B cell (primary cell): ENCODE data around the gene AOPEP. TPM values are rescaled to one million over a fixed set of nuclear protein-coding genes. Genes with fewer than 3 reads are reported as not detected.

ENCODE experiments used
- ATAC-seq: fragments of 200-7000 bp; cut with Tn5 transposase; one replicate; pipeline ENCODE4 v1.10.0; 2021; ENCODE audit warnings: low read depth, mild to moderate bottlenecking, moderate number of reproducible peaks, moderate library complexity
- CTCF ChIA-PET: fragments of 350-600 bp; sonication (Branson Sonifier 250); formaldehyde crosslinking; loops from one replicate; lab custom pipeline; 2021; ENCODE audit warnings: antibody characterized with exemption, inconsistent platforms; lab: Charles Lee
- POLR2A ChIA-PET: fragments of 350-600 bp; sonication (Branson Sonifier 250); formaldehyde crosslinking; loops from one replicate; lab custom pipeline; 2021; ENCODE audit warnings: antibody characterized with exemption; lab: Charles Lee
- DNase-seq: peaks from one replicate; pipeline ENCODE4 v3.0.0; 2013
- H2AFZ ChIP-seq: 2 replicates; pipeline ENCODE4 v1.6.1; 2012; ENCODE audit warnings: mild to moderate bottlenecking, low read depth, low read length; ENCODE audit not compliant: insufficient read depth, poor library complexity, severe bottlenecking
- H3K27ac ChIP-seq, 2 donors: 1 replicate in 1 of 2; 2 replicates in 1 of 2; pipeline ENCODE4 v1.5.1; 2012 to 2013; ENCODE audit warnings: low read length in 2 of 2, mild to moderate bottlenecking in 2 of 2, moderate library complexity in 1 of 2
- H3K27me3 ChIP-seq, 4 experiments: fragments of 200-600 bp in 1 of 4; sonication (generic) in 1 of 4; replicated peaks in 1 of 4; 1 replicate in 2 of 4; 2 replicates in 2 of 4; pipeline versions ENCODE4 v1.6.1 to v1.7.0; 2013 to 2016; ENCODE audit warnings: low read length in 3 of 4, mild to moderate bottlenecking in 2 of 4, mixed read lengths in 1 of 4, moderate library complexity in 1 of 4; ENCODE audit not compliant: insufficient read depth in 4 of 4, control insufficient read depth in 3 of 4; ENCODE audit errors: control extremely low read depth in 1 of 4
- H3K36me3 ChIP-seq, 2 experiments: replicated peaks in 1 of 2; 1 replicate in 1 of 2; 2 replicates in 1 of 2; pipeline versions ENCODE4 v1.6.1 to v1.7.1; 2013; ENCODE audit warnings: low read length in 1 of 2; ENCODE audit not compliant: insufficient read depth in 2 of 2, control insufficient read depth in 1 of 2; ENCODE audit errors: control extremely low read depth in 1 of 2, extremely low read depth in 1 of 2
- H3K4me1 ChIP-seq, 2 donors: fragments of 200-600 bp in 1 of 2; sonication (generic) in 1 of 2; 1 replicate in 1 of 2; 2 replicates in 1 of 2; pipeline versions ENCODE4 v1.5.1 to v1.6.1; 2013 to 2017; ENCODE audit warnings: low read length in 2 of 2; ENCODE audit not compliant: control insufficient read depth in 2 of 2, insufficient read depth in 2 of 2
- H3K4me2 ChIP-seq: replicated peaks from 2 replicates; pipeline ENCODE3; 2012; ENCODE audit warnings: mild to moderate bottlenecking, low read depth, low read length; ENCODE audit not compliant: poor library complexity, severe bottlenecking
- H3K4me3 ChIP-seq, 5 experiments: fragments of 200-600 bp in 1 of 5; sonication (generic) in 1 of 5; 1 replicate in 3 of 5; 2 replicates in 2 of 5; pipeline versions ENCODE4 v1.5.1 to v1.7.0; 2011 to 2016; ENCODE audit warnings: low read length in 4 of 5, mild to moderate bottlenecking in 4 of 5, low read depth in 2 of 5, control low read depth in 1 of 5, moderate library complexity in 1 of 5; ENCODE audit not compliant: insufficient read depth in 1 of 5; ENCODE audit errors: control extremely low read depth in 1 of 5, extremely low read depth in 1 of 5
- H3K79me2 ChIP-seq: fragments of 200-600 bp; sonication (generic); one replicate; pipeline ENCODE4 v1.6.0; 2016; ENCODE audit warnings: low read length; ENCODE audit not compliant: control insufficient read depth, insufficient read depth
- H3K9ac ChIP-seq: fragments of 200-600 bp; sonication (generic); 2 replicates; pipeline ENCODE4 v1.6.1; 2017; ENCODE audit warnings: mild to moderate bottlenecking, low read length, moderate library complexity
- H3K9me3 ChIP-seq, 3 donors: one replicate each; pipeline versions ENCODE4 v1.6.1 to v1.7.1; 2013; ENCODE audit warnings: low read length in 2 of 3; ENCODE audit not compliant: control insufficient read depth in 2 of 3, insufficient read depth in 1 of 3; ENCODE audit errors: control extremely low read depth in 1 of 3
- H4K20me1 ChIP-seq: 2 replicates; pipeline ENCODE4 v1.6.0; 2012; ENCODE audit warnings: mild to moderate bottlenecking, low read length; ENCODE audit not compliant: insufficient read depth, control insufficient read depth, poor library complexity, severe bottlenecking
- H3K27ac Mint-ChIP-seq: one replicate; pipeline ENCODE4 v1.8.0; 2021; ENCODE audit warnings: mixed read lengths
- H3K27me3 Mint-ChIP-seq: one replicate; pipeline ENCODE4 v1.8.0; 2021; ENCODE audit warnings: mixed read lengths
- H3K4me1 Mint-ChIP-seq: one replicate; pipeline ENCODE4 v1.8.0; 2021; ENCODE audit warnings: mixed read lengths
- H3K4me3 Mint-ChIP-seq: one replicate; pipeline ENCODE4 v1.8.0; 2021; ENCODE audit warnings: mixed read lengths
- H3K9me3 Mint-ChIP-seq: one replicate; pipeline ENCODE4 v1.8.0; 2022; ENCODE audit warnings: mixed read lengths; ENCODE audit not compliant: insufficient read depth
- EZH2 ChIP-seq: IDR thresholded peaks from 2 replicates; pipeline ENCODE4 v1.6.1; 2012; ENCODE audit warnings: borderline replicate concordance, low read depth, mild to moderate bottlenecking, moderate library complexity, low read length; ENCODE audit not compliant: insufficient read depth, poor library complexity, severe bottlenecking
- WGBS: methylation state at CpG from one replicate; pipeline ENCODE4 v1.1.5; 2013; ENCODE audit warnings: missing lambda C conversion rate; ENCODE audit not compliant: insufficient coverage; 5-methylcytosine and 5-hydroxymethylcytosine counted together
- intact Hi-C: fragments of 100-400 bp; cut with micrococcal nuclease; formaldehyde crosslinking; loops from one replicate; pipeline ENCODE4 v1.10.0; 2022
- polyA plus RNA-seq: library from polyadenylated mRNA; depleted of rRNA; stranded (reverse); fragments of >200 nt; gene quantifications from 2 replicates; pipeline ENCODE4 v1.2.3, GENCODE V29; 2012
- total RNA-seq, 2 donors: library from RNA; stranded (reverse); fragments of 120-200 nt in 1 of 2; gene quantifications; 1 replicate in 1 of 2; 2 replicates in 1 of 2; pipeline versions ENCODE4 v1.2.3 to v1.2.4, GENCODE V29; 2013 to 2022
- TF ChIP-seq, protein P1 (sequence below): fragments of 200-600 bp; IDR thresholded peaks from one replicate; pipeline ENCODE4 v1.8.0; 2022; ENCODE audit warnings: antibody characterized with exemption, mild to moderate bottlenecking

The AOPEP gene
- total and polyA plus RNA-seq, 2 donors (not counting 1 experiment from before 2014, with no cell fraction given), result 5.1 to 35.8 TPM

DNA sequence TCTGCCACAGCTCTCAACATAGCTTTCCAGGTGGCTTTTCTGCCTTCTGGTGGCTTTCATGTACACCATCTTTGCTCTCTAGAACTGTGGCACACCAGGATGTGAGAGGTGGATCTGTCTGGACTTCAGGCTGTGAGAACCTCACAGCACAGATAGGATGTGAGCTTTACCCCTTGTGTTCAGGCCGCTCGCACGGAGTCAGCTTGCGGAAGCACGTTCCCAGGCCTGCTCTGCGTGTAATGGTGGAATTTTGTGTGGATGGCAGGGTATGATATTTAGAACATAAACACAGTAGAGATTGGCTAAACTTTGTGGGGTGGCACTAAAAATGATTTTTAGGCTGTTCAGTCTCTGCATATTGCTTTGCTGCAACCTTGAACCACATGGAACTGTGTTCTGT, 340.6 kb downstream of the AOPEP start:
- TF ChIP-seq, protein P1, sequence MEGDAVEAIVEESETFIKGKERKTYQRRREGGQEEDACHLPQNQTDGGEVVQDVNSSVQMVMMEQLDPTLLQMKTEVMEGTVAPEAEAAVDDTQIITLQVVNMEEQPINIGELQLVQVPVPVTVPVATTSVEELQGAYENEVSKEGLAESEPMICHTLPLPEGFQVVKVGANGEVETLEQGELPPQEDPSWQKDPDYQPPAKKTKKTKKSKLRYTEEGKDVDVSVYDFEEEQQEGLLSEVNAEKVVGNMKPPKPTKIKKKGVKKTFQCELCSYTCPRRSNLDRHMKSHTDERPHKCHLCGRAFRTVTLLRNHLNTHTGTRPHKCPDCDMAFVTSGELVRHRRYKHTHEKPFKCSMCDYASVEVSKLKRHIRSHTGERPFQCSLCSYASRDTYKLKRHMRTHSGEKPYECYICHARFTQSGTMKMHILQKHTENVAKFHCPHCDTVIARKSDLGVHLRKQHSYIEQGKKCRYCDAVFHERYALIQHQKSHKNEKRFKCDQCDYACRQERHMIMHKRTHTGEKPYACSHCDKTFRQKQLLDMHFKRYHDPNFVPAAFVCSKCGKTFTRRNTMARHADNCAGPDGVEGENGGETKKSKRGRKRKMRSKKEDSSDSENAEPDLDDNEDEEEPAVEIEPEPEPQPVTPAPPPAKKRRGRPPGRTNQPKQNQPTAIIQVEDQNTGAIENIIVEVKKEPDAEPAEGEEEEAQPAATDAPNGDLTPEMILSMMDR, result no peak
- TF ChIP-seq EZH2, result no peak
- Histone ChIP-seq H3K36me3 (no peaks in the 10 kb centered on the region), H3K4me2 (no peak overlapping the region), H3K27ac (no peak overlapping the region), H3K9ac (no peak overlapping the region), H4K20me1 (no peaks in the 10 kb centered on the region), H3K27me3 (no peaks in the 10 kb centered on the region), H3K79me2 (no peaks in the 10 kb centered on the region), H3K4me3 (no peak overlapping the region), H3K4me1 (no peaks in the 10 kb centered on the region), H2AFZ (no peak overlapping the region), H3K9me3 (no peaks in the 10 kb centered on the region)
- CTCF ChIA-PET, result no interaction called here
- no peaks in the 10 kb centered on the region for H3K27me3 Mint-ChIP-seq
- ATAC-seq (no peak), DNase-seq (no peak)
- H3K9me3 Mint-ChIP-seq, result no peaks in the 10 kb centered on the region
- H3K4me3 Mint-ChIP-seq, result no peak overlapping the region
- no CpG with 5 or more reads among the region's 6 CpGs for WGBS
- POLR2A ChIA-PET, result no interaction called here
- intact Hi-C loops, result no loop called here
- no peak overlapping the region for H3K27ac Mint-ChIP-seq
- H3K4me1 Mint-ChIP-seq, result no peaks in the 10 kb centered on the region

DNA sequence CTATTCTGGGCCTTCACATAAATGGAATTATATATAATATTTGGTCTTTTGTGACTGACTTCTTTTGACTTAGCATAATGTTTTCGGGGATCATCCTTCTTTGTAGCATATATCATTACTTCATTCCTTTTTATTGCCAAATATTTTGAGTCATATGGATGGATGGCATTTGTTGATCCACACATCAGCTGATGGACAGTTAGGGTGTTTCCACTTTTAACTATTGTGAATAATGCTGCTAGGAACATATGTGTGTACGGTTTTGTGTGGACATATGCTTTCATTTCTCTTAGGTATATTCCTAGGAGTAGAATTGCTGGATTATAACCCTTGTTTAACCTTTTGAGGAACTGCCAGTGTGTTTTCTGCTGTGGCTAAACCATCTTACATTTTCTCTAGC, 341.4 kb downstream of the AOPEP start:
- Histone ChIP-seq H3K4me2 (no peak overlapping the region), H3K36me3 (no peaks in the 10 kb centered on the region), H3K27me3 (no peaks in the 10 kb centered on the region), H3K79me2 (no peaks in the 10 kb centered on the region), H4K20me1 (no peaks in the 10 kb centered on the region), H3K4me1 (no peaks in the 10 kb centered on the region), H3K9me3 (no peaks in the 10 kb centered on the region), H3K4me3 (no peak overlapping the region), H3K27ac (no peak overlapping the region), H2AFZ (no peak overlapping the region), H3K9ac (no peak overlapping the region)
- Mint-ChIP-seq H3K4me1 (no peaks in the 10 kb centered on the region), H3K27me3 (no peaks in the 10 kb centered on the region), H3K27ac (no peak overlapping the region), H3K9me3 (no peaks in the 10 kb centered on the region), H3K4me3 (no peak overlapping the region)
- no peak for ATAC-seq
- WGBS, result no CpG with 5 or more reads among the region's 2 CpGs
- ChIA-PET POLR2A (no interaction called here), CTCF (no interaction called here)
- no peak for DNase-seq
- TF ChIP-seq, protein P1, result no peak
- TF ChIP-seq EZH2, result no peak
- intact Hi-C loops, result no loop called here
